ENCODE results near the gene LMNB1.

GRCh38 chr5:126777975-126778674, 1.2 kb downstream of the LMNB1 start:
- TF ChIP-seq NR3C1 (CRISPR knock-in tag; conservative IDR thresholded peaks at IDR 0.05; ENCODE audit: low read depth) (0 out of 2 replicates have a peak, but pooled peaks have one; percentile 8), CREB1 (CRISPR knock-in tag; IDR thresholded peaks at IDR 0.05) (no peak), NFATC4 (CRISPR knock-in tag; IDR thresholded peaks at IDR 0.05) (0 out of 2 replicates have a peak, but pooled peaks have one; percentile 58), JUN (CRISPR knock-in tag; IDR thresholded peaks at IDR 0.05) (0 out of 2 replicates have a peak, but pooled peaks have one; percentile 23), NFE2L1 (CRISPR knock-in tag; IDR thresholded peaks at IDR 0.05) (0 out of 2 replicates have a peak, but pooled peaks have one; percentile 37), ATF1 (CRISPR knock-in tag; IDR thresholded peaks at IDR 0.05) (no peak), FOXJ3 (CRISPR knock-in tag; IDR thresholded peaks at IDR 0.05; ENCODE audit: borderline replicate concordance) (no peak), NR2C2 (CRISPR knock-in tag; IDR thresholded peaks at IDR 0.05) (no peak), PREB (CRISPR knock-in tag; IDR thresholded peaks at IDR 0.05; ENCODE audit: borderline replicate concordance) (no peak), GABPB1 (CRISPR knock-in tag; IDR thresholded peaks at IDR 0.05) (peak; percentile 25; the same call in 1 of the 2 replicates), TCF7 (CRISPR knock-in tag; IDR thresholded peaks at IDR 0.05; ENCODE audit: low read depth) (no peak)
- TF ChIP-seq, protein P1, sequence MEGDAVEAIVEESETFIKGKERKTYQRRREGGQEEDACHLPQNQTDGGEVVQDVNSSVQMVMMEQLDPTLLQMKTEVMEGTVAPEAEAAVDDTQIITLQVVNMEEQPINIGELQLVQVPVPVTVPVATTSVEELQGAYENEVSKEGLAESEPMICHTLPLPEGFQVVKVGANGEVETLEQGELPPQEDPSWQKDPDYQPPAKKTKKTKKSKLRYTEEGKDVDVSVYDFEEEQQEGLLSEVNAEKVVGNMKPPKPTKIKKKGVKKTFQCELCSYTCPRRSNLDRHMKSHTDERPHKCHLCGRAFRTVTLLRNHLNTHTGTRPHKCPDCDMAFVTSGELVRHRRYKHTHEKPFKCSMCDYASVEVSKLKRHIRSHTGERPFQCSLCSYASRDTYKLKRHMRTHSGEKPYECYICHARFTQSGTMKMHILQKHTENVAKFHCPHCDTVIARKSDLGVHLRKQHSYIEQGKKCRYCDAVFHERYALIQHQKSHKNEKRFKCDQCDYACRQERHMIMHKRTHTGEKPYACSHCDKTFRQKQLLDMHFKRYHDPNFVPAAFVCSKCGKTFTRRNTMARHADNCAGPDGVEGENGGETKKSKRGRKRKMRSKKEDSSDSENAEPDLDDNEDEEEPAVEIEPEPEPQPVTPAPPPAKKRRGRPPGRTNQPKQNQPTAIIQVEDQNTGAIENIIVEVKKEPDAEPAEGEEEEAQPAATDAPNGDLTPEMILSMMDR (IDR thresholded peaks at IDR 0.05) = no peak
- TF ChIP-seq, protein P2, sequence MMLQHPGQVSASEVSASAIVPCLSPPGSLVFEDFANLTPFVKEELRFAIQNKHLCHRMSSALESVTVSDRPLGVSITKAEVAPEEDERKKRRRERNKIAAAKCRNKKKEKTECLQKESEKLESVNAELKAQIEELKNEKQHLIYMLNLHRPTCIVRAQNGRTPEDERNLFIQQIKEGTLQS (CRISPR knock-in tag; conservative IDR thresholded peaks at IDR 0.05) = no peak
- TF ChIP-seq, protein P3, sequence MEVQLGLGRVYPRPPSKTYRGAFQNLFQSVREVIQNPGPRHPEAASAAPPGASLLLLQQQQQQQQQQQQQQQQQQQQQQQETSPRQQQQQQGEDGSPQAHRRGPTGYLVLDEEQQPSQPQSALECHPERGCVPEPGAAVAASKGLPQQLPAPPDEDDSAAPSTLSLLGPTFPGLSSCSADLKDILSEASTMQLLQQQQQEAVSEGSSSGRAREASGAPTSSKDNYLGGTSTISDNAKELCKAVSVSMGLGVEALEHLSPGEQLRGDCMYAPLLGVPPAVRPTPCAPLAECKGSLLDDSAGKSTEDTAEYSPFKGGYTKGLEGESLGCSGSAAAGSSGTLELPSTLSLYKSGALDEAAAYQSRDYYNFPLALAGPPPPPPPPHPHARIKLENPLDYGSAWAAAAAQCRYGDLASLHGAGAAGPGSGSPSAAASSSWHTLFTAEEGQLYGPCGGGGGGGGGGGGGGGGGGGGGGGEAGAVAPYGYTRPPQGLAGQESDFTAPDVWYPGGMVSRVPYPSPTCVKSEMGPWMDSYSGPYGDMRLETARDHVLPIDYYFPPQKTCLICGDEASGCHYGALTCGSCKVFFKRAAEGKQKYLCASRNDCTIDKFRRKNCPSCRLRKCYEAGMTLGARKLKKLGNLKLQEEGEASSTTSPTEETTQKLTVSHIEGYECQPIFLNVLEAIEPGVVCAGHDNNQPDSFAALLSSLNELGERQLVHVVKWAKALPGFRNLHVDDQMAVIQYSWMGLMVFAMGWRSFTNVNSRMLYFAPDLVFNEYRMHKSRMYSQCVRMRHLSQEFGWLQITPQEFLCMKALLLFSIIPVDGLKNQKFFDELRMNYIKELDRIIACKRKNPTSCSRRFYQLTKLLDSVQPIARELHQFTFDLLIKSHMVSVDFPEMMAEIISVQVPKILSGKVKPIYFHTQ (CRISPR knock-in tag; IDR thresholded peaks at IDR 0.05) = peak; percentile 75; the same call in 1 of the 2 replicates

Measured in WTC11 (cell line).